Fibroblast of skin of scalp (primary cell): ENCODE results near the gene FZD4.
"Not testable (repeated sequence)": the region's sequence is repeated elsewhere in the genome, so short reads cannot be mapped to it uniquely, and the experiment has no call there.

Experiments
- DNase-seq: peaks from one replicate; pipeline ENCODE4 v3.0.0-alpha.2; 2013

FZD4 gene

DNA sequence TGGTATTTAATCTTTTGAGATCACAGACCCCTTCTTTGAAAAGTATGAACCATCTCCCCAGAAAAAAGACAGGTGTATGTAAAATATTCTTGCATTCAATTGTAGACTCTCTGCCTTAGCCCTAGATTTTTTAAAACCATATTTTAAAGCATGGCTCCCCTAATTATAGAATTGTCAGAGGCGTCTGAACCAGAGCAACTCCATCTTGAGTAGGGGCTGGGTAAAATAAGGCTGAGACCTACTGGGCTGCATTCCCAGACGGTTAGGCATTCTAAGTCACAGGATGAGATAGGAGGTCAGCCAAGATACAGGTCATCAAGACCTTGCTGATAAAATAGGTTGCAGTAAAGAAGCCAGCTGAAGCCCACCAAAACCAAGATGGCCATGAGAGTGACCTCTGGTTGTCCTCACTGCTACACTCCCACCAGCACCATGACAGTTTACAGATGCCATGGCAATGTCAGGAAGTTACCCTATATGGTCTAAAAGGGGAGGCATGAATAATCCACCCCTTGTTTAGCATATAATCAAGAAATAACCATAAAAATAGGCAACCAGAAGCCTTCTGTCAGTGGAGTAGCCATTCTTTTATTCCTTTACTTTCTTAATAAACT is 17.9 kb downstream of the FZD4 start:
- DNase-seq, result not testable (repeated sequence)

GRCh38 chr11:86934926-86935579 is 20.1 kb downstream of the FZD4 start:
- DNase-seq, result no peak

DNA sequence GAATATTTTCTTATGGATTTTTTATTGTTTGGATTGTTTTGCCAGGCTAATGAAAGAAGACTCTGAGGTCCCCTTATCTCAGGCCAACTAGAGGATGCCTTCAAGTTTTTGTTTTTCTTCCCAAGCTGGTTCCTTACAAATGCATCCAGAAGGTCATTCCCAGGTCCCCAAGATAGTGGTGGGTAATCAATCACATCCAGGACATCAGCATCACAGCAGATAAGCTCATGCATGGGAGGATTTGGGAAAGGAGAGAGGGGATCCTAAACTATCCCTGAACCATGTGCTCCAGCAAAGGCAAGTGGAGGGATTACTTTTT is 20.7 kb downstream of the FZD4 start:
- DNase-seq, result no peak

GRCh38 chr11:86933891-86934581 is 21.2 kb downstream of the FZD4 start:
- DNase-seq, result no peak

DNA sequence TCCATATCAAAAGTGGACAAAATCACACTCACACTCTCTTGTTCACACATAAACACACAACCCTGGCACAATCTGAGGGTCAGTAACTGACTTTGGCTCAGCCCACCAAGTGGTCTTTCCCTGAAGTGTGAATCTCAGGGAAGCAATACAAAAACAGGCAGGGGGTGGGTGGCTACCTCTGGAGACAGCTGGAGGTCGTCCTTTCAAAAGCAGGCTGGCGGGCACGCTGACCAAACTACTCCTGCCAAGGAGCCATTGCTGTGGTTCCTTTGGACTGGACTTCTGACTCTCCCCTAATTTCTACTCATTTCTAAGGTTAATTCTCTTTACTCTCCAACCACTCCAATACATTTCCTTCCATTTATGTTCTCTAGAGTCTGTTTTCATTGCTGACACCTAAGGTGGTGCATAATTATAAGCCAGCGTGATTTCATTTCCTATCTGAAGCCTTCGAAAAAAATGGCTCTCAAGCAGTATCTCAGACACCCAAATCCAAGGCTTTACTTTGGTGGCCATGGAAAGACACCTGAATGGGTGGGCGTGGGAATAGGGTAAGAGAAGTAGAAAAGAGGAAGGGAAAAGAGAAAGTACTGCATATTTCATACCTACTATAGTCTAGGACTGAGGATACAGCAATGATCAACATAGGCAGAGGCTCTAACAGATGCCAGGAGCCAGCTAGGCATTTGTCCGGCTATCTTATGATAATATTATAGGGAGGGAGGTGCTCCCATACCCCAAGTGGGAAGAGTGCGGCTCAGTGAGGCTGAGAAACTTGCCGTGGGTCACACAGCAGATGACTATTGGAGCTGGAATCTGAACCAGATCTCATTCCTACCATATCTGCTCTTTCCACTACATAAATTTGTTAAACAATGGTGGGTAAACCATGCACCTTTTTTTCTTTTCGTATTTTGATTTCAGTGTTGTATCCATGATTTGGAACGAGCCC is 22.0 kb downstream of the FZD4 start:
- no peak for DNase-seq

DNA sequence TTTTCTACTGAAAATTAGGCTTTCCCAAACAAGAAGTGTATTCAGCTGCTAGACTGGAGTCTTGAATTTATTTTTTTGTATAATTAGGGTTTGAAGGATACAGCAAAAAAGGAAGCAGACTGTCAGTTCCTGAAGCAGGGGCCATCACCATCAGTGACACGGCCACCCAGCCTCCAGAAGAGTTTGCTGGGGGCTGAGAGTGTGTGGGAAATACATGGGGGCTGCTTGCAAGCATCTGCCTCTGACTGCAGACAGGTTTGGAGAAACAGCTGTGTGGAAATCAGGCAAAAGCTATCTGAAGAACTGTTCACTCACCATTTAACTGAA is 23.0 kb downstream of the FZD4 start:
- no peak for DNase-seq

GRCh38 chr11:86931548-86932258 is 23.5 kb downstream of the FZD4 start:
- DNase-seq, result peak; percentile 60

GRCh38 chr11:86930957-86931547 is 24.1 kb downstream of the FZD4 start:
- peak; percentile 56 for DNase-seq

DNA sequence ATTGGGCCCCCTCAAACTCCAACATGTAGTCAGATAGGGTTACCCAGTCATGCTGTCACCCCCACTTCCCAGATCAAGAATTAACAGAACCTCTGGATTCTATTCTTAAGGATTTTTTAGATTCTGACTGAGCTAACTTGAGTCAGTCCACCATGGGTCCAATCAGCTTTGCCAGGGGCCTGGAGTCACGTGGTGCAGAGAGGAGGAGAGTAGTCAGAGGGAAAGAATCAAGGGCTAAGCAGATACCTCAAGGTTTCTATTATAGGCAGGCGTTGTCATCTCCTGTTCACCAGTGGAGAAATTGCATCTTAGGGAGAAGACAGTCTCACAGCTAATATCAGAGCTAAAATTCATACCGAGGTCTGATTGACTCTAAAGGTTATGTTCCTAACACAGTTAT is 28.2 kb downstream of the FZD4 start:
- DNase-seq, result no peak

- DNase-seq, result peak; percentile 25
Observed at GRCh38 chr11:86923999-86924766, 31.0 kb downstream of the FZD4 start.

GRCh38 chr11:86922225-86922624 is 33.0 kb downstream of the FZD4 start:
- no peak for DNase-seq

GRCh38 chr11:86919557-86920210 is 35.5 kb downstream of the FZD4 start:
- DNase-seq, result peak; percentile 81

- DNase-seq, result peak; percentile 54
Observed at GRCh38 chr11:86918973-86919372, 36.2 kb downstream of the FZD4 start.

- DNase-seq, result no peak
Observed at GRCh38 chr11:86918496-86918895, 36.7 kb downstream of the FZD4 start.

GRCh38 chr11:86917589-86917988 is 37.6 kb downstream of the FZD4 start:
- no peak for DNase-seq

- peak; percentile 92 for DNase-seq
Observed at GRCh38 chr11:86916330-86916729, 38.9 kb downstream of the FZD4 start.

GRCh38 chr11:86915850-86916249 is 39.3 kb downstream of the FZD4 start:
- DNase-seq, result not testable (repeated sequence)

GRCh38 chr11:86914865-86915519 is 40.2 kb downstream of the FZD4 start:
- DNase-seq, result no peak

DNA sequence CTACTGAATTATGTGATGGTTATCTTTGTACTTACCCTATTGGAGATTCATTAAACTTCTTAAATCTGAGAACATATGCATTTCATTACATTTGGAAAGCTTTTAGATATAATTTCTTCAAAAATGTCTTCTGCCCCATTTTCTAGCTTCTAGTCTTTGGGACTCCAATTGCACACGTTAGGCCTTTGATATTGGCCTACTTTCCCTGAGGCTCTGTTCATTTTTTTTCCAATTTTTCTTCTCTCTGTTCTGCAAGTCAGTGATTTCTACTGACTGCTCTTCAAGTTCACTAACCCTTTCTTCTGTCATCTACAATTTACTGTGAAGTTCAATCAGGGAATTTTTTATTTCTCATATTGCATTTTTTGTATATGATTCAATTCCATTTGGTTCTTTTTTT is 43.0 kb downstream of the FZD4 start:
- DNase-seq, result no peak

DNA sequence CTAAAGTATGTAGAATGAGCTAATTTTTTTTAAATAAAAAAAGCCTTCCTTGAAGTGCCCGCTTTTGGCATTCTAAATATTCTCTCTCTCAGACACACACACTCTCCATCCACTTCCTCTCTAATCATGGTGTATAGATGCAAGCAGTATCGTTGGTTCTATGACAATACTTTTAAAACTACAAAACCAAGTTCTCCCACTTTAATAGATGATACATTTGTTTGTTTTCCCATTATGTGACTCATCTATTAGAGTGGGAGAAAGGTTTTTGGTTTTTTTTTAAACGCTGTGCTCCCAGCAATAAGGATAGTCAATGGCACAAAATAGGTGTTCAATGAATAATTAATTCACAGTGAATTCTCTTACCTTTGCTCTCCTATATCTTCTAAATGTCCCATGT is 44.6 kb downstream of the FZD4 start:
- DNase-seq, result no peak
